COLO829 (cell line): ENCODE measurements around the gene P2RY6.
A peak's percentile ranks its signal among the peaks of the same experiment; 100 is the strongest.

Experiments
- DNase-seq: peaks from one replicate; pipeline ENCODE4 v3.0.0; 2012; ENCODE audit warnings: low spot score

Gene P2RY6

DNA sequence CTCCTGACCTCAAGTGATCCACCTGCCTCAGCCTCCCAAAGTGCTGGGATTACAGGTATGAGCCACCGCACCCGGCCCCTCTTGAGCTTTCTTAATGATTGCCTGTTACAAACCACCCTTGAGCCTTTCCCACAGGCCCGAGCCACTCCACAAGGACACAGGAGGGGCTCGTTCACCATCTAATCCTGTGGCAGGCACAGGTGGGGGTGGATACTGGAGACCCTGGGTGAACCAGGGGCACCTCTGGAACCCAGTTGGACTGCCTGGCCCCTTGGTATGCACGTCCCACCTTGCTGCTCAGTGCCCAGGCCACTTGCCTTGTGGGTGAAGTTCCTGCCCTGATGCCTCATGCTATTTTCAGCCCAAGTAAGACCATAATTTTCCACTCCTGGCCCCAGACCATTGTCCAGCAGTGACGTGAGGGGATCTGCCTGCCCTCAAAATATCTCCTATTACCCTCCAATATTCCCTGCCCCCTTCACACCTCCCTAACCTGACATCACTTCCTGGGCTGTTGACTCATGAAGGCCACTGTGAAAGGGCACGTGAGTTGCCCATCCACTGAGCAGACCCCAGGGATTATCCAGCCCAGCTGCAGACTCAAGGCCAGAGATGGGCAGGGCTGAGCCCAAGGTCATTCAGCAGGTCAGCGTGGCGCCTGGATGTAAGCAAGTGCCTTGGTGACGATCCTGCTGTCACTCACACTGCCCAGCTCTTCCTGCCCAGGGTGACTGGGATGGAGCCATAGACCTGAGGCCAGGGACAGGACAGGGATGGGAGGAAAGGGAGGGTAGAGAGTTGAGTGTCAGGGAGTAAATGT is 34.5 kb upstream of the P2RY6 start:
- no peak for DNase-seq

- no peak for DNase-seq
Measured at GRCh38 chr11:73239111-73239521, 33.0 kb upstream of the P2RY6 start.

GRCh38 chr11:73239571-73240189 is 32.5 kb upstream of the P2RY6 start:
- no peak for DNase-seq

DNA sequence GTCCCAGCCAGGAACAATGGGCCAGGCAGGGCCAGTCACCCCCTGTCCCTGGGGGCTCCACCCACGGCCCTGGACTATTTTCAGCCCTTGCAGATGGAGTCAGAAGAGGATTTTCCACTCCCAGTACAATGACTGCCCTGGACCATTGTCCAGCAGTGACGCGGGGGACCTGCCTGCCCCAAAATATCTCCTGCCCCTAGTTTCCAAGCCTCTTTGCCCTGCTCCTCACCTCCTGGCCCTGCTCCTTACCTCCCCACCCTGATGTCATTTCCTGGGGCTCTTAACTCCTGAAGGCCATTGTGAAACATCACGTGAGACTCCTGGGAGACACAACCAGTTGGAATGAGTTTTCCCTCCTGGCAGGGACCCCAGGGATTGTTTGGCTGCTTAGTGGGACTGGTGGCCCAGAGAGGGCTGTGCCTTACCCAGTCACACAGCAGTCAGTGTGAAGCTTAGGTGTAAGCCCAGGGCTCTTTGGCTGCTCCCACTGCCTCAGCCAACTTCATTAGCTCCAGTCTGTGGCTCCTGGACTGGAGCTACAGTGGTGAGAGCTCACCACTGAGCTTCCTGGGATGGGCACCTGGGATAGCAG is 31.9 kb upstream of the P2RY6 start:
- no peak for DNase-seq

GRCh38 chr11:73241300-73241699 is 30.8 kb upstream of the P2RY6 start:
- DNase-seq: no peak

DNA sequence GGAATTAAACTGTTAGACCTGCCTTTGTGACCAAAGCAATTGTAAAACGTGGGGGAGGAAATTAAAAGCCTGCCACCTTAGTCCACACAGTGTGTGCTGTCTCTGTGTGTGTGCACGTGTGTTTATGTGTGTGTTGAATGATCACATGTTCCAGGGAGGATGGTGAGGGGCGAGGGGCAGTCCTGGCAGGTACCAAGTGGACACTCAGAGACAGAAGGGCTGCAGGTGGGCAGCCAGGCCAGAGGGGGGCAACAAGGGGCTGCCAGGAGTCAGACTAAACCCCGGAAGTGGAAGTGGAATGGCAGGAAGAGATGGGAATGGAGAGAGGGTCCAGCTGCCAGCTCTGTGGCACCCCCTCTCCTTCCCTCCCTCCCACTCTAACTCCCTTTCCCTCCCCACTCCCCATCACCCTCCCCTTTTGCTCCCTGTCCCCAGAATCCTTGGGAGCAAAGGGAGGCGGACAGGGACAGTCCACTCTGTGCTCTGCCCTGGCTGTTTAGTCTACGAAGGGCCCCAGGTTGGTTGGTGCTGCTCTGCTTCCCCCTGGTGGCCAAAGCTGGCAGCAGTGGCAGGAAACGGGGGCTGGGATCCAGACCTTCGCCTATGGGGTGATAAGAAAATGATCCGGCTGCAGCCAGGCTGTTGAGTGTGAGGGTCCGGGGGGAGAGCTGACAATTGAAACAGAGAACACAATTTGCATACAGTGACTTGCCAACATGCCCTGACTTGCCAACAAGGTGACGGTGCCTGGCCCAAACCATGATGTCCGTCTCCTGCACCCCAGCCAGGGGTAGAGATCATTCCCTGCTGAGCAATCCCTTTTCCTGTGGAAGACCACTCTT is 29.7 kb upstream of the P2RY6 start:
- peak; percentile 44 for DNase-seq

- DNase-seq: no peak
Measured at GRCh38 chr11:73243093-73243485, 29.0 kb upstream of the P2RY6 start.

- no peak for DNase-seq
Measured at GRCh38 chr11:73244589-73245240, 27.4 kb upstream of the P2RY6 start.

DNA sequence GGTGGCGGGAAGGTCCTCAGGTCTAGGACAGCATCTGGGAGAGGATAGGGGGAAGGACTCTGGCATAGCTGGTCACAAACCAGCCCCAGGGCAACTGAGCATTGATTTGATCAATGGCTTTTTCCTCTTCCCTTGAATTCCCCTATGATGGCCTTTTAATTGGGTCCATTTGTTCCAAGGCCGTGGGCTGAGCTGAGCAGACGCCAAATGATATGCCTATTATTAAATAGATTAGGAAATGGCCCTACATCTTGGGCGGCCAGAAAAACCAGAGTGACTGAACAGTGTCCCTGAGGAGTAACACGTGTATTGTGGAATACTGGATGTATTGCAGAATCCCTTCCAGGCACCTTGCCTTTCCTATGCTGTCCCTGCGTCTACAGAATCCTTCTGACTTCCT is 26.7 kb upstream of the P2RY6 start:
- DNase-seq: no peak

GRCh38 chr11:73246303-73246702 is 25.8 kb upstream of the P2RY6 start:
- DNase-seq: no peak

GRCh38 chr11:73248526-73249185 is 23.5 kb upstream of the P2RY6 start:
- peak; percentile 64 for DNase-seq

DNA sequence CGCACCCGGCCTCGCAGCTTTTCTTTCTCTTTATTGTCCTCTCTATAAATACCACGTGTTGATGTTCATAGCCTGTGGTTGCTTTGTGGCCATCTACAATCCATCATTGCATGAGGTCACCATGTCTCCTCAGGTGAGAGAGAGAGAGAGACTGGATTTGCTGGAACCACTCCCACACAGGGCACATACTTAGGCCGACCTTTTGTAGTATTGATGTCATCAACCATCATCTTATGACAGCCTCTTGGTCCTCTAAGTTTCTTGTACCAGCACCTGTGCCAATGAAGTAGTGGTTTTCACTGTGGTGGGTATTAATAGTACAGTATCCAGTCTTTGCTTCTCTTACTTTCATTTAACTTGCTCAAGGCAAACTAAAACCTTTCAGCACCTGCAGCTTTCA is 22.8 kb upstream of the P2RY6 start:
- no peak for DNase-seq

- DNase-seq: no peak
Measured at GRCh38 chr11:73249853-73250783, 22.0 kb upstream of the P2RY6 start.

GRCh38 chr11:73252577-73253191 is 19.5 kb upstream of the P2RY6 start:
- no peak for DNase-seq

DNA sequence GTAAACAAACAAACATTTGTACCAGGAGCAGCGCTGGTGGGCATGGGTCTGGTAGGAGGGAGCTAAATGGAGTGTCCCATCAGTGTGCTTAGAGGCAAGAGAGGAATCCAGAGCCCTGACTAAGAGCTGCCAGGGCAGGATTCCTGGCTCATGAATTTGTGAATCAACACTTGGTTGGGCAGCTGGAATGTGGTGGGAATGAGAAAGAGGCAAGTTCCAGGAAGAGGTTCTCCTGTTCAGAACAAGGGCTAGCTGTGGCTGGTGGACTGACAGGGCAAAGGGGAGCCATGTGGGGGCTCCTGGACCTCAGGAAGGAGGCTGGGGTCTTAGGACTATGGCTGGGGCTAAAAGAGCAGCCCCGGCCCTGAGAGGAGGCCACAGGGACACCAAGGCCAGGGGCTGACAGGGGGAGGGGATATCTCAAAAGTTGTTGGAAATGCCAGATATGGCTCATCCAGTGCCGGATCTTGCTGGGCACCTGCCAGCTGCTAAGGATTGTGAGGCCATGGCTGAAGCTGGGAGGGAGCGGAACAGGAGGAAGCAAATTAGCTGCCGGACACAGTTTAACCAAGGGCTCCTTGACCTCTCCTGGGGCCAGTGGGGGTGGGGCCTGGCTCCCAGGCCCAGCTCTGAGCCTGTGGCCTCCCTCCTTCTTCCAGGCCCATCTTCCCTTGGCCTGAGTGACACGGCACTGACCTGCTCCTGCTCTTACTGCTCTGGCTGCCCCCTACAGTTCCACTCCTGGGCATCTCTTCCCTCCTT is 14.6 kb upstream of the P2RY6 start:
- DNase-seq: no peak

GRCh38 chr11:73258104-73259035 is 13.8 kb upstream of the P2RY6 start:
- DNase-seq: no peak

DNA sequence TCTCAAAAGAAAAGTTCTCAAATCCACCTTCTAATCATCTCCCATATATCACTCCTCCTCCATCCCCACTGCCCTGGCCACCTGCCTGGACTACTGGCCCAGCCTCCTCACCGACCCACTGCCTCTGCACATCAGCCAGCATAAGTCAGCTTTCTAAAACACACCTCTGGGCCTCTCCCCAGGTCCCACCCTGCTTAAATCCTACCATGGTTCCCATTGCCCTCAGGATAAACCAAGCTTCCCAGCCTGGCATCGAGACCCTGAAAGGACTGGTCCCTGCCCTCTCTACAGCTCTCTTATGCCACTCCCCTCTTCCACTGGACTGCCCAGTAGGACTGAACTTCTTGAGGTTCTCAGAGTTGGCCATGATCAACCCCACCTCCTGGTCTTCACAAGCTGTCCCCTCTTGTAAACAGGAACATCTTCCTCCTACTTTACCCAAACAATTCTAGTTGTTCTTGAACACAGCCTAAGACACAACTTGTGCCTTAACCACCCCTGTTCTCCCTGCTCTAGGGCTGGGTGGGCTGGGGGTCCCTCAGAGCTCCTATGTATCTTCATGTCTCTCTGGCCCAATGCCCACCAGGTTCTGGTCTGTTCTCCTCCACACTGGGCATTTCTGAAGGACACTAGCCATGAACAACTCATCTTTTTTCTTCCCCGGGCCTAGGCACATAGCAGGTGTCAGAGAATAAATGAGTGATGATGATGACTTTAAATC is 12.6 kb upstream of the P2RY6 start:
- no peak for DNase-seq
